ENCODE results near the gene FGF11.

The FGF11 gene

GRCh38 chr17:7408863-7409262 is 30.4 kb upstream of the FGF11 start:
- no peak for DNase-seq

- DNase-seq = no peak
Measured at GRCh38 chr17:7409716-7410115, 29.6 kb upstream of the FGF11 start.

- DNase-seq = no peak
Measured at GRCh38 chr17:7410634-7411426, 28.5 kb upstream of the FGF11 start.

GRCh38 chr17:7411427-7411750 is 27.9 kb upstream of the FGF11 start:
- DNase-seq = no peak

- DNase-seq = no peak
Measured at GRCh38 chr17:7413346-7413985, 25.8 kb upstream of the FGF11 start.

- DNase-seq = no peak
Measured at GRCh38 chr17:7414837-7415236, 24.5 kb upstream of the FGF11 start.

GRCh38 chr17:7415784-7416183 is 23.5 kb upstream of the FGF11 start:
- no peak for DNase-seq

- DNase-seq = no peak
Measured at GRCh38 chr17:7416323-7416722, 23.0 kb upstream of the FGF11 start.

- DNase-seq = no peak
Measured at GRCh38 chr17:7417056-7417655, 22.2 kb upstream of the FGF11 start.

GRCh38 chr17:7418472-7419152 is 20.7 kb upstream of the FGF11 start:
- no peak for DNase-seq

- no peak for DNase-seq
Measured at GRCh38 chr17:7419819-7420610, 19.3 kb upstream of the FGF11 start, which contains the start of gene SPEM1. Gene SPEM1, plus strand, starts transcription at chr17:7420324. Its CDS starts 61 bp downstream, at chr17:7420385.

- no peak for DNase-seq
Measured at GRCh38 chr17:7421186-7421585, 18.1 kb upstream of the FGF11 start.

GRCh38 chr17:7423679-7424078 is 15.6 kb upstream of the FGF11 start:
- DNase-seq = no peak

- DNase-seq = no peak
Measured at GRCh38 chr17:7425316-7425715, 14.0 kb upstream of the FGF11 start, which contains the start of gene SPEM2. Gene SPEM2, plus strand, starts transcription at chr17:7425616. Its CDS starts 73 bp downstream, at chr17:7425689.

GRCh38 chr17:7425756-7426155 is 13.6 kb upstream of the FGF11 start:
- DNase-seq = no peak

GRCh38 chr17:7426203-7426863 is 13.0 kb upstream of the FGF11 start:
- DNase-seq = no peak

- no peak for DNase-seq
Measured at GRCh38 chr17:7426896-7427489, 12.3 kb upstream of the FGF11 start.

GRCh38 chr17:7427549-7427948 is 11.8 kb upstream of the FGF11 start:
- DNase-seq = no peak

GRCh38 chr17:7428557-7428956 is 10.8 kb upstream of the FGF11 start, which contains the start of gene SPEM3:
Gene SPEM3, plus strand, starts transcription at chr17:7428857. Its CDS starts 46 bp downstream, at chr17:7428903.
- no peak for DNase-seq

GRCh38 chr17:7429722-7430121 is 9.6 kb upstream of the FGF11 start:
- DNase-seq = no peak

GRCh38 chr17:7431231-7431630 is 8.1 kb upstream of the FGF11 start:
- DNase-seq = no peak

- no peak for DNase-seq
Measured at GRCh38 chr17:7432296-7432695, 7.0 kb upstream of the FGF11 start.

Data from GOT3 (cell line).